Activated effector memory CD4-positive, alpha-beta T cell treated with anti-CD3 and anti-CD28 coated beads, Interleukin-2, amount 50 U/mL, for 16 hours (primary cell): ENCODE data around the gene FAT1.
"Not testable (repeated sequence)": the region's sequence is repeated elsewhere in the genome, so short reads cannot be mapped to it uniquely, and the experiment has no call there.

Experiments
- DNase-seq: peaks from one replicate; pipeline ENCODE4 v3.0.0-alpha.2; 2020

Gene FAT1

GRCh38 chr4:186723292-186724057, at the start of gene FAT1:
Gene FAT1 (minus strand): TSS chr4:186723856. CDS start chr4:186709827, 14,029 bp downstream.
- DNase-seq = no peak

- DNase-seq = no peak
Observed at GRCh38 chr4:186772936-186773487, 49.4 kb upstream of the FAT1 start.

GRCh38 chr4:186771624-186772023, 48.0 kb upstream of the FAT1 start:
- no peak for DNase-seq

- no peak for DNase-seq
Observed at GRCh38 chr4:186770481-186771175, 47.0 kb upstream of the FAT1 start.

GRCh38 chr4:186767794-186768193, 44.1 kb upstream of the FAT1 start:
- no peak for DNase-seq

GRCh38 chr4:186765673-186766546, 42.3 kb upstream of the FAT1 start:
- no peak for DNase-seq

- DNase-seq = no peak
Observed at GRCh38 chr4:186765138-186765537, 41.5 kb upstream of the FAT1 start.

- no peak for DNase-seq
Observed at GRCh38 chr4:186764457-186764856, 40.8 kb upstream of the FAT1 start.

- DNase-seq = no peak
Observed at GRCh38 chr4:186762865-186763264, 39.2 kb upstream of the FAT1 start.

GRCh38 chr4:186762361-186762760, 38.7 kb upstream of the FAT1 start:
- no peak for DNase-seq

- not testable (repeated sequence) for DNase-seq
Observed at GRCh38 chr4:186761956-186762355, 38.3 kb upstream of the FAT1 start.

GRCh38 chr4:186761393-186761792, 37.7 kb upstream of the FAT1 start:
- no peak for DNase-seq

- DNase-seq = no peak
Observed at GRCh38 chr4:186760576-186760975, 36.9 kb upstream of the FAT1 start.

- no peak for DNase-seq
Observed at GRCh38 chr4:186759990-186760389, 36.3 kb upstream of the FAT1 start.

- DNase-seq = no peak
Observed at GRCh38 chr4:186758929-186759682, 35.5 kb upstream of the FAT1 start.

GRCh38 chr4:186757696-186758355, 34.2 kb upstream of the FAT1 start:
- no peak for DNase-seq

GRCh38 chr4:186756550-186756949, 32.9 kb upstream of the FAT1 start:
- DNase-seq = not testable (repeated sequence)

- no peak for DNase-seq
Observed at GRCh38 chr4:186755550-186756519, 32.2 kb upstream of the FAT1 start.

GRCh38 chr4:186754976-186755375, 31.3 kb upstream of the FAT1 start:
- DNase-seq = no peak

GRCh38 chr4:186752325-186752724, 28.7 kb upstream of the FAT1 start:
- no peak for DNase-seq
